Stimulated activated CD4-positive, alpha-beta T cell treated with anti-CD3 and anti-CD28 coated beads, TNF-alpha, amount 100 ng/mL, for 24 hours (primary cell): ENCODE results near the gene SIGLEC7.

Experiments
- DNase-seq, 3 experiments: peaks; one replicate each; pipeline ENCODE4 v3.0.0-alpha.2; 2020; ENCODE audit warnings: low read depth in 3 of 3

Gene SIGLEC7

GRCh38 chr19:51119101-51119500, 23.0 kb upstream of the SIGLEC7 start:
- no peak for DNase-seq

DNA sequence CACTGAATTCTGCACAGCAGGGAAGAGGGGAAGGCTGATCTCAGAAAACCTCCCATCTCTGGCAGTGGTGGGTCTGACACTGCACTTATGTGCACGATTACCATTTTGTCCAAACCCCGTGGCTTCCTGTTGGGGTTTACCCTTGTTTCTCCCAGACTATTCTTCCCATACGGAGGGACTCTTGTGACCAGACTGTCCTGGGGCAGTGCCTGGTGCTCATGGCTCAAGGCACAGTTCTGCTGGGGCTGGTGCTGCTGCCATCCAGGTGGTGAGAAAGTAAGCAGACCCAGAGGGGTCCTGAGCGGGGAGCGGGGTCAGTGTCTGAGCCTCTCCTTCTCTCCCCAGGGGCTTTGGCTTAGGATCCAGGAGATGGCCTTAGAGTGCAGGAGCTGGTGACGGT, 22.5 kb upstream of the SIGLEC7 start:
- no peak for DNase-seq

DNA sequence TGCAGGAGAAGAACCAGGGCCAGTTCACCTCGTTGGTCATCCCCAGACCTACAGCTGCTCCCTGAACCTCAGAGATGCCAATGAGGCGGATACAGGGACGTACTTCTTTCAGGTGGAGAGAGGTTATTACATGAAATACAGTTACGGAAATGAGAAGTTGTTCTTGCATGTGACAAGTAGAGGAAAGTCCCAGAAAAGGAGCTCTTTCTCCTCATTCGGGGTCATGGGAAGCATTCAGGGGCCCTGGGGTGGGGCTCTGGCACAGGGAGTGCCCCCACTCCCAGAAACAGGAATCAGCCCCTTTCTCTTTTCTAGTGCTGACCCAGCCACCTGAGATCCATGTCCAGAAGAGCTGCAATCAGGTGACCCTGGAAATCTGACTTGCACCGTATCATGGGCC, 21.9 kb upstream of the SIGLEC7 start:
- DNase-seq: no peak

DNA sequence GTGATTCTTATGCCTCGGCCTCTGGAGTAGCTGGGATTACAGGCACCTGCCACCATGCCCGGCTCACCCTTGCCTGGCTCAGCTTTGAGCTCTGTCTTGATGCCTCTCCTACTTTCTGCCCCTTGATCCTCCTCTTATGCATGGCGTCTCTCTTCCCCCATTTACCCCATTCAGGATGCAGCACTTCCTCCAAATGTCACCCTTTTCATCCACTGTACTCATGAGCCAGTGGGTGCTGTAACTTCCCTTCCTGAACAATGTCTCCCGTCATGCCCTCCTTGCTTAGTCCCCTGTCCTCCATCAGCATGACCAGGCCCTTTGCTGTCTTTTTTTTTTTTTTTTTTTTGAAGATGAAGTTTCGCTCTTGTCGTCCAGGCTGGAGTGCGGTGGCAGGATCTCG, 20.8 kb upstream of the SIGLEC7 start:
- DNase-seq: no peak

DNA sequence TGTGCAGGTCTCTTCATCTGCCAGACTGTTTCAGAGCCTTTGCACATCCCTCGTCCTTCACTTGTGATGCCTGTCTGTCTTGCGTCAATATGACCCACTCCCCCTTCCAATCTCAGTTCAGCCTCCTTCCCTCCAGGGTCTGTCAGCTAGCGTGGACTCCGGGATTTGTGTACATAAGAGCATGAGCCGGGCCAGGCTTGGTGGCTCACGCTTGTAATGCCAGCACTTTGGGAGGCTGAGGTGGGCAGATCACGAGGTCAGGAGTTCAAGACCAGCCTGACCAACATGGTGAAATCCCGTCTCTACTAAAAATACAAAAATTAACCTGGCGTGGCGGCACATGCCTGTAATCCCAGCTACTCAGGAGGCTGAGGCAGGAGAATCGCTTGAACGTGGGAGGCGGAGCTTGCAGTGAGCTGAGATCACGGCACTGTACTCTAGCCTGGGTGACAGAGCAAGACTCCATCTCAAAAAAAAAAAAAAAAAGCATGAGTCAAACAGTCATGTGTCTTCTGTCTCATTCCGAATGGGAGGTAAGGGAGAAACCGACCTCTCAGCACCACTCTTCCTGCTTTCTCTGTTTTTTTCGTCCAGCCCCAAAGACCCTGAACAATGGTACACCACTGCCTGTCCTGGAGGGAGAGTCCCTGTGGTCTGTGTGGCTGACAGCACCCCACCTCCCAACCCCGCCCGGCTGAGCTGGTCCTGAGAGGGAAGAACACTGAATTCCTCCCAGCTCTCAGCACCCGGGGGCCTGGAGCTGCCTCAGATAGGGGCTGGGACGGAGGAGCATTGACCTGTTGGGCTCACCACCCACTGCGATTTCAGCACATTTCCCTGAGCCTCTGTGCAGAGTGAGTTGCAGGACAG, 19.8 kb upstream of the SIGLEC7 start:
- no peak for DNase-seq

- no peak for DNase-seq
These were observed 18.7 kb upstream of the SIGLEC7 start for GRCh38 chr19:51123381-51123800.

DNA sequence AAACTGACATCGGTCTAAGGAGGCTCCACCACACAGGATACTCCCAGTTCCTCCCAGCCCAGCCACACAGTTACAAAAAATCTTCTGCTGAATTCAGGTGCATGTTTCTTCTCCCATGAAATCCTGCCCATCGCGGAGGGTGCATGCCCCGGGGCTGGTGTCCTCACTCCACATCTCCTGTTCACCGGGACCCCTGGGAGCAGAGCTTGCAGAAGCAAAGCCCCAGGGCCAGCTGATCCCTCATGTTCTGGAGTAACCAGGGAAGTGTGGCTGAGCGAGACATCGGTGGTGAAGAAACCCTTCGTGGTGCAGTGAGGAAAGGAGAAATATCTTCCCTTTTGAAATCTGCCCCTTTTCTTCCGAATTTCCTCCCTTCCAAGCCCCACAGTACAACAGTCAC, 18.3 kb upstream of the SIGLEC7 start:
- DNase-seq: no peak

GRCh38 chr19:51124216-51124615, 17.9 kb upstream of the SIGLEC7 start:
- DNase-seq: no peak

GRCh38 chr19:51124729-51125128, 17.4 kb upstream of the SIGLEC7 start, which contains the start of gene SIGLEC9:
Gene SIGLEC9 (plus strand): TSS chr19:51124906. CDS start chr19:51124975, 69 bp downstream.
- no peak for DNase-seq

- DNase-seq: no peak
These were observed 16.6 kb upstream of the SIGLEC7 start for GRCh38 chr19:51125421-51126075.

DNA sequence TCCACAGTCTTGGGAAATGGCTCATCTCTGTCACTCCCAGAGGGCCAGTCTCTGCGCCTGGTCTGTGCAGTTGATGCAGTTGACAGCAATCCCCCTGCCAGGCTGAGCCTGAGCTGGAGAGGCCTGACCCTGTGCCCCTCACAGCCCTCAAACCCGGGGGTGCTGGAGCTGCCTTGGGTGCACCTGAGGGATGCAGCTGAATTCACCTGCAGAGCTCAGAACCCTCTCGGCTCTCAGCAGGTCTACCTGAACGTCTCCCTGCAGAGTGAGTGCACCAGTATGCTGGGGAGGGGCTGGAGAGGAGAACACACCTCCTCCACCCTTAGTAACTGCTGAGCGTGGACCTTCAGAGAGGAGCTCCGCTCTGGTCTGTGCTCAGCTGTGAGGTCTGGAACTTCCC, 15.1 kb upstream of the SIGLEC7 start:
- no peak for DNase-seq

DNA sequence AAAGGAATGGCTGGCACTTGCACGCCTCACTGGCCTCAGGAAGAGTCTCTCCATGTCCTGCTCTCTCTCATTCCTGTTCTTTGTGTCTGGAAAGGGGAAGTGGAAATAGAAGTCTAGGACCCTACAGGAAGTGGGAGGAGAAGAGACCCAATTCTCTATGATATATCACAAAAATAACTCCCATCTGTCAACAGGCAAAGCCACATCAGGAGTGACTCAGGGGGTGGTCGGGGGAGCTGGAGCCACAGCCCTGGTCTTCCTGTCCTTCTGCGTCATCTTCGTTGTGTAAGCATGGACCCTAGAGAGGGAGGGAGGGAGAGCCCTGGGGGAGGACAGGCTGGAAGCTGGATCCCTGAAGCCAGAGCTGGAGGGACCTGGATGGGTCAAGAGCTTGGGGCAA, 14.3 kb upstream of the SIGLEC7 start:
- no peak for DNase-seq

- DNase-seq: no peak
These were observed 13.9 kb upstream of the SIGLEC7 start for GRCh38 chr19:51128227-51128626.

- no peak for DNase-seq
These were observed 12.4 kb upstream of the SIGLEC7 start for GRCh38 chr19:51129716-51130115.

GRCh38 chr19:51131780-51132680, 10.1 kb upstream of the SIGLEC7 start:
- no peak for DNase-seq

- no peak for DNase-seq
These were observed 7.1 kb upstream of the SIGLEC7 start for GRCh38 chr19:51135004-51135403.

GRCh38 chr19:51135986-51136762, 5.9 kb upstream of the SIGLEC7 start:
- DNase-seq: no peak

- no peak for DNase-seq
These were observed 5.1 kb upstream of the SIGLEC7 start for GRCh38 chr19:51136851-51137551.

- no peak for DNase-seq
These were observed 4.2 kb upstream of the SIGLEC7 start for GRCh38 chr19:51137792-51138425.

DNA sequence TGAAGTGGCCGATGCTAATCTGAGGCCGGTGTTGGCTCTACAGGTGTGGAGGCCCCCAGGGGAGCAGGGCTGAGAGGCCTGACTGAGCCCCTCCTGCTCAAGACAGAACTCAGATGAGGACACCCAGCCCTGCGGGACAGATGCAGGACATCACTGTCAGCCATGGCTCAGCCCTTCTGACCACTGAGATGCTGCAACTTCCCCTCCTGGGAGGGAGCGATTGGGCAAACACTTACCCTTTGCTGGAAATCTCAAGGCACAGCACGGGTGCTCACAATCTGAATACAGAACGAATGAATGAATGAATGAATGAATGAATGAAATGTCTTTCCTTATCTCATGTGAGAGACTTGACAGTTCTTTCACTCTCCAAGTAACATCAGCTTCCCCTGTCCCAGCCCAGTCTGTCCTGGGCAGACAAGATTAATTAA, 3.5 kb upstream of the SIGLEC7 start:
- DNase-seq: no peak
